GM18505 (cell line): Measurements from ENCODE around the gene AHRR.
A peak's percentile ranks its signal among the peaks of the same experiment; 100 is the strongest.

Experiments used
- ATAC-seq: cut with Tn5 transposase; IDR thresholded peaks from one replicate; pipeline ENCODE4 v1.9.1; 2021; ENCODE audit not compliant: unreplicated experiment
- POLR2A ChIP-seq: IDR thresholded peaks from 4 replicates; pipeline ENCODE4 v1.6.1; 2011; ENCODE audit warnings: borderline replicate concordance; ENCODE audit not compliant: insufficient read depth, insufficient read length; ENCODE audit errors: extremely low read depth

Gene AHRR

DNA sequence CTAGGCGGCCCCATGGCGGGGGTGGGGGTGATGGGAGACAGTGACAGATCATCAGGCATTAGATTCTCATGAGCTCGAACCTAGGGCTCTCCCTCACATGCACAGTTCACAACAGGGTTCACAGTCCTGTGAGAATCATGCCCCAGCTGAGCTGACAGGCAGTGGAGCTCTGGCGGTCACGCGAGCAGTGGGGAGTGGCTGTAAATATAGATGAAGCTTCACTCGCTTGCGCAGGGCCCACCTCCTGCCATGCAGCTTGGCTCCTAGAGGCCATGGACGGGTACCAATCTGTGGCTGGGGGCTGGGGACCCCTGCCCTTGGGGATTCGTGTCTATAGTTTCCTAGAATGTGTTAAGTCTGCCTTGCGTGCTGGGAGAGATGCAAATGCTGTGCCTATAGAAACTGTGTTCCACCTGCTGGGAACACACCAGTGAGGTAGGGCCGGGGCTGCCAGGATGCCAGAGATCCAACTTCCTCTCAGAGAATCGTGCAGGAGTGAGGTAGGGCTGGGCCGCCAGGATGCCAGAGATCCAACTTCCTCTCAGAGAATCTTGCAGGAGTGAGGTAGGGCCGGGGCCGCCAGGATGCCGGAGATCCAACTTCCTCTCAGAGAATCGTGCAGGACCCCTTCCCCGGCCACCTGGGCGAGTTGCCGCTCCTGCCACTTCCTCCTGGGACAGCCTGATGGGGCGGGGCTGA, 107.4 kb downstream of the AHRR start:
- no peak for TF ChIP-seq POLR2A
- no peak for ATAC-seq

DNA sequence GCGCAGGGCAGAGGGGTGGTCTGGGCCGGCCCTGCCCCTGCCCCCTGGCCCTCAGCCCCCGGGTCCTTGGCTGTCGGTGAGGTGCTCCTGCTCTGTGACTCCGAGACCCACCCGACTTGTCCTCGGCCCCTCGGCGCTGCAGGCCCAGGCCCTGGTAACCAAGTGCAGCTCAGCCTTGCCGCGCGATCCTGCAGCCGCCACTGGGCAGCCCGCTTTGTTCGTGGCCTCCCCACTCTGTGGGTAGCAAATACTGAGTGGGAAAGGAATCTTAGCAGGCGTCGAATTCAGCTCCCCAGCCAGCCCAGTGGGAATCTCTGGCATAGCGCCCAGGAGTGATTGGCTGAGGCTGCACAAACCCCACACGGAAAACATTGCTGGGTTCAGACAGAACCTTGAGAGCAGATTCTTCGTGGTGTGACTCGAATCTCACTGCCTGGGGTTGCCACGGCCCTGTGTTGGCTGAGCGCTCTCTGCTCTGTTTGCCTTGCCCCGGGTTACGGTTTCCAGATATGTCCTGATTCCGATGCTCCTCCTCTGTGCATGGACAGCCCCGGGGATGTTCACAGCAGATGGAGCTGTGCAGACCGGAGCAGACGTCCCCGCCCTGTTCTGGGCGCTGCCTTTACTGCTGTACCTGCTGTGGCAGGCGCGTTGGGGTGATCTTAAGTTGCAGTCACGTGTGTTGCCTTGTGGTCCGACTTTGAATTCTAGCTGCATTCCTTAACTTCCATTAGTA, 108.1 kb downstream of the AHRR start:
- TF ChIP-seq POLR2A = no peak
- no peak for ATAC-seq

DNA sequence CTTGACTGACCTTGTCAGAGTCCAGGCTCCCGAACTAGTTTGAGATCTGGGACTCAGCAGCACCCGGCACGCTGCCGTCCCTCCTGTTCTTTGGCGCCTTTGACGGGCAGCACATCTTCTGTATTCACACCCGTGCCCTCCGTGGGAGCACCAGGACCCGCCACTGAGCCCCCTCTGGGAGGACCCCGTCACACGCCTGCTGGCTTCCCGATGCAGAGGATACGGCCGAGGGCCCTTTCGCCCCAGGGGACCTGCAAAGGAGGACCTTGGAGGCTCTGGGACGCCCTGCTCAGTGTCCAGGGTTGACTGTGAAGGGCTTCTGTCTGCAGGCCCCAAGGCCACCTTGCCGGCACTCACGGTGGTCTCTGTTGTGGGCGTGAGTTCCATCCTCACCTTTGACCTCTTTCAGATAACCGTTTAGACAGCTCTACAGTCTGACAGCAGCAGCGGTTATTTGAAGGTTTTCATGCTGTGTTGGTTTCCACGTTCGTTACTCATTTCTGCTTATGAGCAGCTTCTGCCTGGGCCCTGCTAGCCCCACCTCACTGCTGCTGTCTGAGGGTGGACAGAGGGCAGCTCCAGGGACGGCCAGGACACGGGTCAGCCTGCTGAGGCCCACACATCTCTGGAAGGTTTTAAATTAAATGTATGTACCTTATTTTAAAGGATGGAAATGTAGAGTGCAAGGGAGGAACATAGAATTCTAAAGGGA, 108.9 kb downstream of the AHRR start:
- ATAC-seq = no peak

DNA sequence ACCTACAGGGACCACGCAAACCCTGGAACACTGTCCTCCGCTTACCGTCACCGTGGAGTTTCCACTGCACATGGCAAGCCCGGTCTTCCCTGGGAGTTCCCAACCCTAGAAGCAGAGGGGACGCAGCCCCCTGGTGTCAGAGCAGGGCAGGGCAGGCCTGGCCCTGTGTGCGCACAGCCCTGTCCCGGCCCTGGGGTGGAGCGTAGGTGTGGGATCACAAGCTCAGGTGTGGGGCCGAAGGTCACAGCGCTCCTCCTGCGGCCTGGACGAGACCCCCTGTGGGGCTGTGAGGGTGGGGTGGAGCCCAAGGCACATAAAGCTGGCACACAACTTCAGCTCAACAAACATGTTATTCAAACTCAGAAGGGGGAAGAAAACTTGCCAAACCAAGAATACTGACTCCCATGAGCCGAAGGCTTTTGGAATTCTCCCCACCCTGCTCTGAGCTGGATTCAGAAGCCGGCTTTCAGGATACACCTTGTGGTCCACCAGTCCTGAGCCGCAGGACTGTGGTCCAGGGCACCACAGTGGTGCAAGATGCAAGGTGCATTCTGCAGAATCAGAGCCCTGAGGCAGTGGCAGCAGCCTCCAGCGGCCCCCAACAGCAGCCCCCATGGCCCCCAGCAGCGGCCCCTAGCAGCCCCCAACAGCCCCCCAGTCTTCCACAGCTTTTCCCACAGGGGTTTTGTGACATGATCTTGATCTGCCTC, 109.6 kb downstream of the AHRR start:
- no peak for TF ChIP-seq POLR2A
- ATAC-seq = peak; percentile 66

More for the DNA sequence above, 108.9 kb downstream of the AHRR start:
- no peak for TF ChIP-seq POLR2A

DNA sequence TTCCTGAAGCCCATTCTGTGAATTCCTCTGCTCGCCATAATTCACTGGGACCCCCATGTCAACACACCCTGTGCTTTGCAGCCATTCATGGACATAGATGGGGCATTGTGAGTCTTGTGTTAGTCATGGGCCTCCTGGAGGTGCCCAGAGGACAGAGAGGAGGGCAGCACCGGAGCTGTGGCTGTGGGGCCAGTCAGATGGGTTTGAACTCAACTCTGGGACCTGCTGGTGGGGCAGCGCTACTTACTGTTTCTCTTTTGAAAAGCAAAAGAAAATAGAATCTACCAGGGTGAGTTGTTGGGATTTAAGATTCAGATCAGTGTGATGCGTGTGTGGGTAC, 110.2 kb downstream of the AHRR start:
- ATAC-seq = no peak
- TF ChIP-seq POLR2A = no peak

DNA sequence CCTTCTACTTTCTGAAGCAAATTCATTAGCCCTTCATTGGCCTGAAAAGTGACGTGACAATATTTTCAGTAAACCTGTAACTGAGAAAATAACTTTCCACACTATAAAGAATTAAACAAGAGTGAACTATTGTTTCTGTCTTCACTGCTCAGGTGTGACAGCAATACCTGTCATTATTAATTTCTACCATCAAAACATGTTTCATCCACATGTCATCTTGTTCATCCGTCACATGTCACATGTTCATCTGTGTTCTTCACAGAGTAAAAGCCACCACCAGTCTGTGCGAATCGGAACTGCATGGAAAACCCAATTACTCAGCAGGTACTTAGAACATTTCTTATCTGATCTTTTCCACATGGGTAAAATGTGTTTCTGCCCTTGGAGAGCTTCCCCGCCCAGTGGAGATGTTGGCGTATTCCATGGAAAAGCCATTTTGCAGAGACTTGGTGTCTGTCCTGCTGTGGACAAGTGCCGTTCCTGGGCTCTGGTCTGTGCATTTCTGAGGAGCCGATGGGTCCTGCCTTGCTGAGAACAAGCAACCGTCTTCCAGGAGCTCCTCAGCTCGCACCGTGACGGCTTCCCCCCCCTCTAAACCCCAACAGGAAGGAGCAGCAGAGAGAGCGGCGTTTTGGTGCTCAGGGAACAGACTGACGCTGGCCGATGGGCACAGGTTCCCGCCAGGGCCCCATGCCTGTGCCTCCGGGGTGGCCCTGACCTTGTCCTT, 110.8 kb downstream of the AHRR start:
- no peak for TF ChIP-seq POLR2A

DNA sequence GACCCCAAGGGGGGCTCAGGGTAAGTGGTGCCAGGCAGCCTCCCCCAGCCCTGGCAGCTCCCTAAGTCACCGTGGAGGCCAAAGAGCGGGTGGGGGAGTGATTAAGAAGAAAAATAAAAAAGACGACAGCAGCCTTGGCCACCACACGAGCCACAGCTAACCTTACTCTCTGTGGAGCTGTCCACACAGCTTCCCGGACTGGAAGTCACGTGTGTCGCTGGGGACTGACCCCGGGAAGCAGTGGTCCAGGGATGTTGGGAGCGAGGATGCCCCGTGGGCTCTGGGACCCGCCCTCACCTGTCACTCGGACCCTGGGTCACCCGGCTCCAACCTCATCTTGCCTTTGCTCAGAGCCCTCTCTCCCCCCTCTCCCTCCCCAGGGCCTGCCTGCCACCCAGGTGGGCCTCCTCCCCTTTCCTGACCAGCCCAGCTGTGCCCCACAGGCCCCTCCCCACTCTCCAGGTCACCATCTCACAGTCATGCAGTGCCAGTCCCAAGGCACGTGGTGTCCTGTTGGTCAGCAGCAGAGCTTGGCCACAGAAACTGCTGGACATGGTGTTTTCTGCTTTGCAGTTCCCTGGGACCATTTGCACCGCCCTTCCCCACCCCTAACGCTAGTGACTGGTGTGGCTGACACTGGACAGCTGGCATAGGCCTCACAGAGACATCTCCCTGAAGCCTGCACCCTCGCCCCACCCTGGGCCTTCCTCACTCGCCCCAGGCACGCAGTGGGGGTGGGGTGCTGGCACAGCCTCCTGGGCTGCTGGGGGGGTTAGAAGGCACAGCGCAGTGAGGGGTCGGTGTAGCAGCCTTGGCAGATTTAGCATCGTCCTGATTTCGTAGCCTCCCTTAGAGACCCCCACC, 111.6 kb downstream of the AHRR start:
- no peak for ATAC-seq
- TF ChIP-seq POLR2A = no peak

More for the DNA sequence above, 110.8 kb downstream of the AHRR start:
- ATAC-seq = no peak

DNA sequence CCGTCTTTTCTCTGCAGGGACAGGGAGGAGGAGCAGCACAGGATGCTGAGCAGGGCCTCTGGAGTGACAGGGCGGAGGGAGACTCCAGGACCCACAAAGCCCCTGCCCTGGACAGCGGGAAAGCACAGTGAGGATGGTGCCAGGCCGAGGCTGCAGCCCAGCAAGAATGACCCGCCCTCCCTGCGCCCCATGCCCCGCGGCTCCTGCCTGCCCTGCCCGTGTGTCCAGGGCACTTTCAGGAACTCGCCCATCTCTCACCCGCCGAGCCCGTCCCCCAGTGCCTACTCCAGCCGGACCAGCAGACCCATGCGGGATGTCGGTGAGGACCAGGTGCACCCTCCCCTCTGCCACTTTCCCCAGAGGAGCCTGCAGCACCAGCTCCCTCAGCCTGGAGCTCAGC, 112.3 kb downstream of the AHRR start:
- no peak for ATAC-seq
- no peak for TF ChIP-seq POLR2A

DNA sequence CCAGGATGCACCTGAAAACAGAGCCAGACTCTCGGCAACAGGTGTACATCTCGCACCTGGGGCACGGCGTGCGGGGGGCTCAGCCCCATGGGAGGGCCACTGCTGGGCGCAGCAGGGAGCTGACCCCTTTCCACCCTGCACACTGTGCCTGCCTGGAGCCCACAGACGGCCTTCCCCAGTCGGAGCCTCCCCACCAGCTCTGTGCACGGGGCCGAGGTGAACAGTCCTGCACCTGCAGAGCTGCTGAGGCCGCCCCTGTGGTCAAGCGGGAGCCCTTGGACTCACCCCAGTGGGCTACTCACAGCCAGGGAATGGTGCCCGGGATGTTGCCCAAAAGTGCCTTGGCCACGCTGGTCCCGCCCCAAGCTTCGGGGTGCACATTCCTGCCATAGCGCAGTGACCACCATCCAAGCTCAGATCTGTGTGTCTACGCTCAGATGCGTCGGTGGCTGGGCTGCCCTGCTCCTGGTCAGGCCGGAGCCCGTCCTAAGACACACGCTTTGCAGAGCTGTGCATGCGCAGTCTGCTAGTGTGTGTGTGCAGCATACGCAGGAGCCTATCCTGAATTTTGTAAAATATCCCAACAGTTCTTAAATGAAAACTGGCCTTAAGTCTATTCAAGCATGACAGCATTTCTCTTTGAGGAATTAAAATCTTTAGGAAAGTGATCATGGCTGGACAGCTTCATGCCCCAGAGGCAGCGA, 113.1 kb downstream of the AHRR start:
- no peak for ATAC-seq
- no peak for TF ChIP-seq POLR2A

DNA sequence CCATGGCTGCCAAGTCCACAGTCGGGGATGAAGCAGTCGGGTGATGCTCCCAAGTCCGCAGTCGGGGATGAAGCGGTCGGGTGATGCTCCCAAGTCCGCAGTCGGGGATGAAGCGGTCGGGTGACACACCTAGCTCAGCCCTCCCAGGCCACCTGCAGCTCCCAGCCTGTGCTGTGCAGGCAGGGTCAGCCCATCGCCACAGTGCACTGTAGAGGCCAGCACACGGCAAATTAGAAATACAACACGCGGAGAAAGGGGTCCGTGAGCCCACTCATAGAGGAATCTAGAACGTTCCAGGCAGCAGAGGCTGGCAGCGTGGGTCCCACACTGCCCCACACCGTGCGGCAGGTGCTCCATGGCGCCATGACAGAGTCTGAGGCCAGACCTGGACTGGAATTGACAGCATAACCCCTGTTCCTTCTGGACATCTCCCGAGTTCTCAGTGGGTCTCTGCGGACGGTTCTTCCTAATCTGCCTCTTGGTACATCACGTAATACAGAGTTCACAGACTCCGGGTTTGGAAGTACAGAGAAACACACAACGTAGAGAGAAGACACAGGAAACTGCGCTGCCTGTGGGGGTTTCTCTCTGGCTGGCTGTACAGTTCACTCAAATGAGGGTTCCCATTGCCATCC, 113.8 kb downstream of the AHRR start:
- no peak for ATAC-seq
- TF ChIP-seq POLR2A = no peak
